ENCODE measurements around the gene BLMH.
"Not testable (repeated sequence)": the region's sequence is repeated elsewhere in the genome, so short reads cannot be mapped to it uniquely, and the experiment has no call there.

BLMH gene

GRCh38 chr17:30230596-30231125, 61.1 kb downstream of the BLMH start:
- no peak for DNase-seq (ENCODE audit: low read depth in 2 of 2, low spot score in 1 of 2)

GRCh38 chr17:30230009-30230408, 61.7 kb downstream of the BLMH start:
- DNase-seq (ENCODE audit: low read depth in 2 of 2, low spot score in 1 of 2): not testable (repeated sequence)

- DNase-seq (ENCODE audit: low read depth in 2 of 2, low spot score in 1 of 2): no peak
Measured at GRCh38 chr17:30229012-30229411, 62.7 kb downstream of the BLMH start.

- no peak for DNase-seq (ENCODE audit: low read depth in 2 of 2, low spot score in 1 of 2)
Measured at GRCh38 chr17:30228011-30228410, 63.7 kb downstream of the BLMH start.

- DNase-seq (ENCODE audit: low read depth in 2 of 2, low spot score in 1 of 2): no peak
Measured at GRCh38 chr17:30226878-30227277, 64.9 kb downstream of the BLMH start.

- no peak for DNase-seq (ENCODE audit: low read depth in 2 of 2, low spot score in 1 of 2)
Measured at GRCh38 chr17:30225919-30226553, 65.7 kb downstream of the BLMH start.

- DNase-seq (ENCODE audit: low read depth in 2 of 2, low spot score in 1 of 2): no peak
Measured at GRCh38 chr17:30225112-30225511, 66.6 kb downstream of the BLMH start.

- no peak for DNase-seq (ENCODE audit: low read depth in 2 of 2, low spot score in 1 of 2)
Measured at GRCh38 chr17:30224419-30224960, 67.3 kb downstream of the BLMH start.

GRCh38 chr17:30222721-30223175, 69.0 kb downstream of the BLMH start:
- no peak for DNase-seq (ENCODE audit: low read depth in 2 of 2, low spot score in 1 of 2)

GRCh38 chr17:30222251-30222650, 69.5 kb downstream of the BLMH start:
- DNase-seq (ENCODE audit: low read depth in 2 of 2, low spot score in 1 of 2): no peak

- DNase-seq (ENCODE audit: low read depth in 2 of 2, low spot score in 1 of 2): no peak
Measured at GRCh38 chr17:30221346-30221745, 70.4 kb downstream of the BLMH start.

GRCh38 chr17:30220414-30220813, 71.3 kb downstream of the BLMH start:
- DNase-seq (ENCODE audit: low read depth in 2 of 2, low spot score in 1 of 2): no peak

- no peak for DNase-seq (ENCODE audit: low read depth in 2 of 2, low spot score in 1 of 2)
Measured at GRCh38 chr17:30219833-30220232, 71.9 kb downstream of the BLMH start.

GRCh38 chr17:30219315-30219714, 72.4 kb downstream of the BLMH start:
- DNase-seq (ENCODE audit: low read depth in 2 of 2, low spot score in 1 of 2): no peak

GRCh38 chr17:30218799-30219198, 72.9 kb downstream of the BLMH start:
- no peak for DNase-seq (ENCODE audit: low read depth in 2 of 2, low spot score in 1 of 2)

GRCh38 chr17:30217746-30218245, 73.9 kb downstream of the BLMH start:
- DNase-seq (ENCODE audit: low read depth in 2 of 2, low spot score in 1 of 2): no peak

GRCh38 chr17:30217054-30217453, 74.7 kb downstream of the BLMH start:
- DNase-seq (ENCODE audit: low read depth in 2 of 2, low spot score in 1 of 2): no peak

GRCh38 chr17:30212750-30213149, 79.0 kb downstream of the BLMH start:
- DNase-seq (ENCODE audit: low read depth in 2 of 2, low spot score in 1 of 2): no peak

- DNase-seq (ENCODE audit: low read depth in 2 of 2, low spot score in 1 of 2): no peak
Measured at GRCh38 chr17:30211371-30211770, 80.4 kb downstream of the BLMH start.

- DNase-seq (ENCODE audit: low read depth in 2 of 2, low spot score in 1 of 2): no peak
Measured at GRCh38 chr17:30210901-30211300, 80.8 kb downstream of the BLMH start.

GRCh38 chr17:30210366-30210765, 81.4 kb downstream of the BLMH start:
- no peak for DNase-seq (ENCODE audit: low read depth in 2 of 2, low spot score in 1 of 2)

- no peak for DNase-seq (ENCODE audit: low read depth in 2 of 2, low spot score in 1 of 2)
Measured at GRCh38 chr17:30209930-30210329, 81.8 kb downstream of the BLMH start.

- DNase-seq (ENCODE audit: low read depth in 2 of 2, low spot score in 1 of 2): no peak
Measured at GRCh38 chr17:30208214-30208613, 83.5 kb downstream of the BLMH start.

Data from stimulated activated CD8-positive, alpha-beta memory T cell treated with anti-CD3 and anti-CD28 coated beads, Interleukin-4, amount 100 ng/mL, for 4 hours (primary cell).